Panc1 (cell line): ENCODE results near the gene UST. TPM values are rescaled to one million over a fixed set of nuclear protein-coding genes. Genes with fewer than 3 reads are reported as not detected.

Experiments used
- ATAC-seq: fragments of 200-7000 bp; cut with Tn5 transposase; 2 replicates; pipeline ENCODE4 v1.9.1; 2020; ENCODE audit warnings: mild to moderate bottlenecking, moderate library complexity
- BruUV-seq: library from RNA; stranded (reverse); fragments of 400-500 nt; replicated peaks from 2 replicates; lab custom pipeline; 2021; lab: Mats Ljungman, UMichigan
- CTCF ChIA-PET: fragments of 300-600 bp; sonication (Branson Sonifier 250); formaldehyde crosslinking; loops from one replicate; lab custom pipeline; 2022; ENCODE audit warnings: antibody characterized with exemption; lab: Charles Lee
- POLR2A ChIA-PET: fragments of 300-600 bp; sonication (Branson Sonifier 250); formaldehyde crosslinking; loops from one replicate; lab custom pipeline; 2022; ENCODE audit warnings: antibody characterized with exemption; lab: Charles Lee
- DNase-seq: peaks from one replicate; pipeline ENCODE4 v3.0.0-alpha.2; 2010; ENCODE audit warnings: low read depth, low spot score
- H3K27ac ChIP-seq: 2 replicates; pipeline ENCODE4 v1.5.1; 2011; ENCODE audit warnings: mild to moderate bottlenecking, low read length, inconsistent platforms
- H3K27me3 ChIP-seq: fragments of 200-500 bp; sonication (Bioruptor generic); 2 replicates; pipeline ENCODE4 v1.6.0; 2014; ENCODE audit warnings: low read length, inconsistent platforms; ENCODE audit not compliant: control insufficient read depth, insufficient read depth
- H3K36me3 ChIP-seq: fragments of 200-500 bp; sonication (Bioruptor generic); 2 replicates; pipeline ENCODE4 v1.5.1; 2014; ENCODE audit warnings: inconsistent platforms, mild to moderate bottlenecking, low read length, moderate library complexity; ENCODE audit not compliant: control insufficient read depth, insufficient read depth
- H3K4me1 ChIP-seq: 2 replicates; pipeline ENCODE4 v1.5.1; 2011; ENCODE audit warnings: inconsistent platforms, mild to moderate bottlenecking, low read length, moderate library complexity; ENCODE audit not compliant: control insufficient read depth, insufficient read depth
- H3K4me3 ChIP-seq, 2 experiments: 2 replicates each; pipeline ENCODE4 v1.5.1; 2011 to 2012; ENCODE audit warnings: low read depth in 2 of 2, low read length in 2 of 2, mild to moderate bottlenecking in 2 of 2, inconsistent platforms in 1 of 2, moderate library complexity in 1 of 2
- H3K9me3 ChIP-seq: fragments of 200-500 bp; sonication (Bioruptor generic); 2 replicates; pipeline ENCODE4 v1.5.1; 2014; ENCODE audit warnings: low read depth, mild to moderate bottlenecking, inconsistent platforms, low read length, moderate library complexity; ENCODE audit not compliant: control insufficient read depth, insufficient read depth
- CTCF ChIP-seq: fragments of 450-650 bp; IDR thresholded peaks from 2 replicates; pipeline ENCODE4 v1.5.1; 2017; ENCODE audit warnings: mild to moderate bottlenecking
- POLR2AphosphoS5 ChIP-seq: IDR thresholded peaks from 2 replicates; pipeline ENCODE4 v1.6.1; 2012; ENCODE audit warnings: mild to moderate bottlenecking, low read depth, low read length, moderate library complexity
- REST ChIP-seq, 2 experiments: IDR thresholded peaks; 2 replicates each; pipeline ENCODE4 v1.6.1; 2011 to 2012; ENCODE audit warnings: low read depth in 2 of 2, control low read depth in 1 of 2, low read length in 1 of 2, mild to moderate bottlenecking in 1 of 2, moderate library complexity in 1 of 2; ENCODE audit not compliant: insufficient read depth in 1 of 2
- SIN3A ChIP-seq: IDR thresholded peaks from 2 replicates; pipeline ENCODE4 v1.6.1; 2012; ENCODE audit warnings: low read depth, mild to moderate bottlenecking, low read length, moderate library complexity, borderline replicate concordance; ENCODE audit not compliant: insufficient read depth
- TCF7L2 ChIP-seq: IDR thresholded peaks from 2 replicates; pipeline ENCODE4 v1.6.1; 2011; ENCODE audit warnings: mild to moderate bottlenecking, low read depth, low read length, inconsistent platforms
- in situ Hi-C: cut with HindIII; loops from 2 replicates; pipeline ENCODE4 v1.10.0; 2016; ENCODE audit warnings: low sequenced_read_pairs, low pct_unique_long_range_greater_than_20kb
- intact Hi-C: fragments of 100-400 bp; cut with micrococcal nuclease; formaldehyde crosslinking; loops from one replicate; pipeline ENCODE4 v1.10.0; 2022; ENCODE audit not compliant: unreplicated experiment
- total RNA-seq: library from RNA; stranded (reverse); gene quantifications from one replicate; pipeline ENCODE4 v1.2.1, GENCODE V29; 2021; ENCODE audit not compliant: unreplicated experiment

UST gene
- total RNA-seq, 1 experiment from 2014 or later: 0.15 TPM

- ATAC-seq (no peak), DNase-seq (no peak)
- H3K27me3 ChIP-seq: no peaks in the 10 kb centered on the region
- H3K36me3 ChIP-seq: no peaks in the 10 kb centered on the region
- ChIA-PET POLR2A (interaction anchor here (0.5 kb wide), 1 partner anchor 212 kb away, joined by 6 read pairs; no protein-coding TSS in a partner anchor), CTCF (no interaction called here)
- H3K4me3 ChIP-seq: no peak overlapping the region
- peaks cover 4% of the 10 kb centered on the region; the same call in 1 of the 2 replicates for H3K9me3 ChIP-seq
- no peaks in the 10 kb centered on the region for H3K4me1 ChIP-seq
- H3K27ac ChIP-seq: no peak overlapping the region
- in situ Hi-C loops (no loop called here), intact Hi-C loops (no loop called here)
- TF ChIP-seq TCF7L2: no peak
- TF ChIP-seq REST (IDR thresholded peaks at IDR 0.05; ENCODE audit: insufficient read depth in 1 of 2, low read depth in 2 of 2, low read length in 1 of 2): no peak
- TF ChIP-seq SIN3A: no peak
- TF ChIP-seq CTCF: no peak
- no peak for TF ChIP-seq POLR2AphosphoS5
- BruUV-seq: no TSS peak
These were observed 346.8 kb downstream of the UST start for GRCh38 chr6:149093643-149094042.

GRCh38 chr6:149094156-149094555 lies 347.3 kb downstream of the UST start:
- H3K36me3 ChIP-seq: no peaks in the 10 kb centered on the region
- TF ChIP-seq CTCF: no peak
- no peak for TF ChIP-seq SIN3A
- TF ChIP-seq TCF7L2: no peak
- peaks cover 8% of the 10 kb centered on the region; the same call in 1 of the 2 replicates for H3K9me3 ChIP-seq
- no peaks in the 10 kb centered on the region for H3K27me3 ChIP-seq
- POLR2A ChIA-PET: interaction anchor here (0.6 kb wide), 1 partner anchor 10 kb away, joined by 7 read pairs; no protein-coding TSS in a partner anchor
- no peaks in the 10 kb centered on the region for H3K4me1 ChIP-seq
- ATAC-seq (no peak), DNase-seq (no peak)
- in situ Hi-C loops (no loop called here), intact Hi-C loops (no loop called here)
- no peak overlapping the region for H3K4me3 ChIP-seq
- no TSS peak for BruUV-seq
- CTCF ChIA-PET: no interaction called here
- no peak overlapping the region for H3K27ac ChIP-seq
